NCI-H2227 treated with DMSO at 0.1 percent for 48 hours (cell line): ENCODE data around the gene CHAF1A.

ENCODE experiments used
- DNase-seq: peaks from one replicate; lab custom pipeline; 2025; lab: John Stamatoyannopoulos, UW

CHAF1A gene

GRCh38 chr19:4456843-4457653 lies 54.6 kb downstream of the CHAF1A start:
- DNase-seq, result peak; percentile 48

- DNase-seq, result peak; percentile 90
Measured at GRCh38 chr19:4457654-4458395, 55.4 kb downstream of the CHAF1A start, which contains the start of gene UBXN6. UBXN6 (minus strand) TSS chr19:4457794; CDS start chr19:4457697, 97 bp downstream.

- no peak for DNase-seq
Measured at GRCh38 chr19:4464815-4465581, 62.6 kb downstream of the CHAF1A start.

DNA sequence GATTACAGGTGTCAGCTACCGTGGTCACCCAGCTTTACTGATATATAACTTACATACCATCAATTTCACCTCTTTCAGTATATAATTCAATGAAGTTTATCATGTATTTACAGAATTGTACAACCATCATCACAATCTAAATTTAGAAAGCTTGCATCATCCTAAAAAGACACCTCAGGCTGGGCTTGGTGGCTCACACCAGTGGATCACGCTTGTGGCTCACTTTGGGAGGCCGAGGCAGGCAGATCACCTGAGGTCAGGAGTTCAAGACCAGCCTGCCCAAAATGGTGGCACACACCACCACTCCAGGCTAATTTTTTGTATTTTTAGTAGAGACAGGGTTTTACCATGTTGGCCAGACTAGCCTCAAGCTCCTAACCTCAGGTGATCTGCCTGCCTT lies 65.4 kb downstream of the CHAF1A start:
- no peak for DNase-seq

GRCh38 chr19:4471403-4472173 lies 69.1 kb downstream of the CHAF1A start:
- DNase-seq, result peak; percentile 99

GRCh38 chr19:4472174-4472974 lies 69.9 kb downstream of the CHAF1A start, which contains the start of gene HDGFL2:
HDGFL2 (plus strand) TSS chr19:4472297; CDS start chr19:4472351, 54 bp downstream.
- no peak for DNase-seq

GRCh38 chr19:4473011-4473762 lies 70.7 kb downstream of the CHAF1A start:
- DNase-seq, result no peak

GRCh38 chr19:4473763-4474513 lies 71.5 kb downstream of the CHAF1A start:
- no peak for DNase-seq

- DNase-seq, result peak; percentile 74
Measured at GRCh38 chr19:4474514-4475022, 72.1 kb downstream of the CHAF1A start.

DNA sequence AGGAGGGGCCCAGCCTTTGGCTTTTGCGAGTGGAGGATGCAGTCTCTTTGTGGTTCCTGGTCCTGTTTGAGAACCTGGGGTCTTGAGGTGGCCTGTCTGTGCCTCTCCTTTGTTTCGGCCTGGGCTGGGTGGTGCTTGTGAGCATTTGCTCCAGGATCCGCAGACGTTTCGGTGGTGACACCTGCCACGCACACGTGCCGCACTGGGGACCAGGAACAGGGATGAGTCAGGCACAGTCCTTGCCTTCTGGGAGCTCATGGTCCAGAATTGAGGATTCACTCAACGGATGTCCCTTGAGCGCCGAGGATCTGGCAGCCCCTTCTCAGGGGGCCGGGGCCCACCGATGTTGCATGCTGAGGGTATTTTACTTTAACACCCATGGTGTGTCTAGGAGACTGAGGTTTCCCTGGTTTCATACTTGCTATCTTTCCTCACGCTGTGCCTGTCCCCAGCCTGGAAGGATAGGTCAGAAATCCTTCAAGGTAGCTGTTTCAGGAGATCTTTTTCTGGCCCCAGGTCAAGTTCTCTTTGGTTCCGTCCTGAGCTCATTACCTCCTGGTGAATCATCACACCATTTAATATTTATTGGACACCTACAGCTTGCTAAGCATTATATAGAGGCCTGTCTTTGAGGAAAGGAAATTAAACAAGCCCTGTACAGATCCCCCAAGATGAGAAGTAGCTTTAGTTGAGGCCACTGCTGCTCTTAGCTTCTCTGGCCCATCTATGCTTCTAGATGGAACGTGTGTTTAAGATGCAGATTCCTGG lies 74.8 kb downstream of the CHAF1A start:
- DNase-seq, result no peak

- no peak for DNase-seq
Measured at GRCh38 chr19:4482721-4483364, 80.4 kb downstream of the CHAF1A start.

- no peak for DNase-seq
Measured at GRCh38 chr19:4483385-4483784, 80.9 kb downstream of the CHAF1A start.

DNA sequence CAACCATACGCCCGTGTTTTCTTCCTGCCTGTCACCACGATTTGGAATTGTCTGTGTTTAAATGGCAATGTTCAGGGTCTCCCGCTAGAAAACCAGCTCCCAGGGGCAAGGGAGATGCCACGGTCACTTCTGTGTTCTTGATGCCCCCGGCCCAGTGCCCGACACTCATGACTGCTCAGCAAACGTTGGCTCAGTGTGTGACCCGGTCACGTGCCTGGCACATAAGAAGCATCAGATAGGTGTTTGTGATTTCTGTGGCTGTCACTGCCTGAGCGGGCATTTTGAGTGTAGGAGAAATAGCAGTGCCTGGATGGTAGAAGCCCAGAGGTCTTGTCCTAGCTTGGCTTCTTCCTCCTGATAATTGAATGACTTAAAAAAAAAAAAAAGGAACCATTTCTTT lies 85.1 kb downstream of the CHAF1A start:
- no peak for DNase-seq

GRCh38 chr19:4488496-4488895 lies 86.1 kb downstream of the CHAF1A start:
- DNase-seq, result no peak

GRCh38 chr19:4491446-4491845 lies 89.0 kb downstream of the CHAF1A start:
- DNase-seq, result no peak

DNA sequence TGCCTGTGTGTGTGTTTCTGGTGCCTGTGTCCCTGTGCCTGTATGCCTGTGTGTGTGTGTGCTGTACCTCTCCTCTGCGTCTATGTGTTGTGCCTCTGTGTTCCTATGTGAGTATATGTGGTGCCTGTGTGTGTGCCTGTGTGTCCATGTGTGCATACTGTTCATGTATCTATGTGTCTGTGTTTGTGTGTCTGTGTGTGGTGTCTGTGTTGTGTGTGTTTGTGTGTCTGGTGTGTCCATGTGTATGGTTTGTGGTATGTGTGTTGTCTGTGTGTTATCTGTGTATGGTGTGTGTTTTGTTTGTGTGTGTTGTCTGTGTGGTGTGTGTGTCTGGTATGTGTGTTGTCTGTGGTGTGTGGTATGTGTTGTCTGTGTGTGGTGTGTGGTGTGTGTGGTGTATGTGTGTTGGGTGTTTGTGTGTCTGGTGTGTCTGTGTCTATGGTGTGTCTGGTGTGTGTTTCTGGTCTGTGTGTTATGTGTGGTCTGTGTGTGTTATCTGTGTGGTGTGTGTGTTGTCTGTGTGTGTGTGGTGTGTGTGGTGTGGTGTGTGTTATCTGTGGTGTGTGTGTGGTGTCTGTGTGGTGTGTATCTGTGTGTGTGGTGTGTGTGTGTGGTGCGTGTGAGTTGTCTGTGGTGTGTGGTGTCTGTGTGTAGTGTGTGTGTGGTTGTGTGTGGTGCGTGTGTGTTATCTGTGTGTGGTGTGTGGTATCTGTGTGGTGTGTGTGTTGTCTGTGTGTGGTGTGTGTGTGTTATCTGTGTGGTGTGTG lies 90.1 kb downstream of the CHAF1A start:
- no peak for DNase-seq
